Lower leg skin (tissue), 3 donors: Measurements from ENCODE around the gene CNTROB.

Experiments used
- POLR2A ChIP-seq, 2 donors: fragments of 450-650 bp; IDR thresholded peaks; one replicate each; pipeline ENCODE4 v1.6.1; 2016 to 2017; ENCODE audit warnings: antibody characterized with exemption in 2 of 2, mild to moderate bottlenecking in 1 of 2, moderate library complexity in 1 of 2
- TF ChIP-seq, protein P1 (sequence below), 3 donors: fragments of 450-650 bp; IDR thresholded peaks; one replicate each; pipeline ENCODE4 v1.5.1; 2016; ENCODE audit warnings: antibody characterized with exemption in 3 of 3, mild to moderate bottlenecking in 3 of 3, moderate library complexity in 2 of 3

DNA sequence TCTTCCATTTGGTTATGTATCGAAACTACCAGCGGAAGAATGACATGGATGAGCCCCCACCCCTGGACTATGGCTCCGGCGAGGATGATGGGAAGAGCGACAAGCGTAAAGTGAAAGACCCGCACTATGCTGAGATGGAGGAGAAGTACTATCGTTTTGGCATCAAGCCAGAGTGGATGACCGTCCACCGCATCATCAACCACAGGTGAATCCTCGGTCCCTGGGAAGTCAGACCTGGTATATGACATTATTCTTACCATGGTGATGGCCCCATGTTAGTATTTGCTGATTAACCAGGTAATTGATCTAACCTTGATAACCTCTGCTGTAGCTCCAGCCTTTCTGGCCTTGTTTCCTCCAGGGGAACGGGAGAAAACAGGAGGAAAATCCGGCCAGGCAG lies 34.9 kb upstream of the CNTROB start:
- TF ChIP-seq, protein P1, sequence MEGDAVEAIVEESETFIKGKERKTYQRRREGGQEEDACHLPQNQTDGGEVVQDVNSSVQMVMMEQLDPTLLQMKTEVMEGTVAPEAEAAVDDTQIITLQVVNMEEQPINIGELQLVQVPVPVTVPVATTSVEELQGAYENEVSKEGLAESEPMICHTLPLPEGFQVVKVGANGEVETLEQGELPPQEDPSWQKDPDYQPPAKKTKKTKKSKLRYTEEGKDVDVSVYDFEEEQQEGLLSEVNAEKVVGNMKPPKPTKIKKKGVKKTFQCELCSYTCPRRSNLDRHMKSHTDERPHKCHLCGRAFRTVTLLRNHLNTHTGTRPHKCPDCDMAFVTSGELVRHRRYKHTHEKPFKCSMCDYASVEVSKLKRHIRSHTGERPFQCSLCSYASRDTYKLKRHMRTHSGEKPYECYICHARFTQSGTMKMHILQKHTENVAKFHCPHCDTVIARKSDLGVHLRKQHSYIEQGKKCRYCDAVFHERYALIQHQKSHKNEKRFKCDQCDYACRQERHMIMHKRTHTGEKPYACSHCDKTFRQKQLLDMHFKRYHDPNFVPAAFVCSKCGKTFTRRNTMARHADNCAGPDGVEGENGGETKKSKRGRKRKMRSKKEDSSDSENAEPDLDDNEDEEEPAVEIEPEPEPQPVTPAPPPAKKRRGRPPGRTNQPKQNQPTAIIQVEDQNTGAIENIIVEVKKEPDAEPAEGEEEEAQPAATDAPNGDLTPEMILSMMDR (IDR thresholded peaks at IDR 0.05) = no peak
- no peak for TF ChIP-seq POLR2A (IDR thresholded peaks at IDR 0.05)
